Measurements from ENCODE around the gene C11orf97. TPM values are rescaled to one million over a fixed set of nuclear protein-coding genes. Genes with fewer than 3 reads are reported as not detected.

C11orf97 gene
- total and polyA plus RNA-seq, 2 of the 13 experiments (the other 11 are each of a cell fraction or from before 2014, with no cell fraction given): 0.35 TPM; not detected in 1

GRCh38 chr11:94513091-94513490, 830 bp downstream of the C11orf97 start:
- Histone ChIP-seq H3K27ac (ENCODE audit: extremely low read length, insufficient read depth, low read length) (peak overlapping the region; percentile 23), H3K27me3 (ENCODE audit: control insufficient read depth in 1 of 2, insufficient read depth in 2 of 2, low read length in 2 of 2) (peaks cover 0 to 1% of the 10 kb centered on the region in 2 experiments; a peak in 1 of 5 replicates), H2AFZ (ENCODE audit: low read length) (no peak overlapping the region), H4K20me1 (ENCODE audit: insufficient read depth, low read length) (no peaks in the 10 kb centered on the region), H3K4me3 (replicated peaks in 1 of 3; ENCODE audit: insufficient read depth in 1 of 3, low read depth in 2 of 3, low read length in 3 of 3) (peak overlapping the region in 1 of 3 experiments; percentile 71; a peak in 1 of 6 replicates), H3K4me2 (ENCODE audit: low read depth, low read length) (peak overlapping the region; percentile 95), H3K9me3 (ENCODE audit: low read length) (no peaks in the 10 kb centered on the region), H3K36me3 (replicated peaks in 1 of 2; ENCODE audit: control insufficient read depth in 1 of 2, insufficient read depth in 2 of 2, low read length in 2 of 2) (no peaks in the 10 kb centered on the region), H3K4me1 (ENCODE audit: insufficient read depth, low read length) (peaks cover 49% of the 10 kb centered on the region), H3K79me2 (ENCODE audit: insufficient read depth, low read length) (no peaks in the 10 kb centered on the region), H3K9ac (ENCODE audit: insufficient read depth, low read depth, low read length) (no peak overlapping the region)
- peak; percentile 64 for ATAC-seq
- peak; percentile 72 for DNase-seq (ENCODE audit: low spot score)
- intact Hi-C loops (cut with micrococcal nuclease; ENCODE audit: unreplicated experiment) (loop anchor here (10.0 kb wide), 1 partner anchor 552 kb away; the partner anchor contains the start of gene SRSF8), in situ Hi-C loops (cut with HindIII; ENCODE audit: extremely low pct_ligation_motif_present, low pct_unique_long_range_greater_than_20kb) (no loop called here)
- no peak for FAIRE-seq
- no TSS peak for BruUV-seq (replicated peaks)
- 0% methylated on average over 2 of the region's 2 CpGs for WGBS (ENCODE audit: low lambda C conversion rate)
- ChIA-PET POLR2A (interaction anchor here (1.3 kb wide), 2 partner anchors 19 to 772 kb away, joined by 3 to 5 read pairs; partner anchors contain the start of genes ANKRD49, C11orf54, MRE11 and TAF1D), CTCF (ENCODE audit: low intra/inter-chr PET ratio, low total read pairs) (no interaction called here)
- TF ChIP-seq SIX1 (CRISPR knock-in tag; IDR thresholded peaks at IDR 0.05; ENCODE audit: borderline replicate concordance) (peak; percentile 42; the same call in 1 of the 2 replicates), IRF2 (CRISPR knock-in tag; IDR thresholded peaks at IDR 0.05) (0 out of 2 replicates have a peak, but pooled peaks have one; percentile 16), SIX4 (CRISPR knock-in tag; IDR thresholded peaks at IDR 0.05) (peak; percentile 69; the same call in 1 of the 2 replicates), ZNF30 (CRISPR knock-in tag; IDR thresholded peaks at IDR 0.05) (no peak), TBX3 (IDR thresholded peaks at IDR 0.05; ENCODE audit: borderline replicate concordance) (0 out of 2 replicates have a peak, but pooled peaks have one; percentile 15), ZNF101 (CRISPR knock-in tag; IDR thresholded peaks at IDR 0.05; ENCODE audit: borderline replicate concordance, low read depth) (no peak), ZNF616 (CRISPR knock-in tag; IDR thresholded peaks at IDR 0.05; ENCODE audit: low read depth) (no peak), HNF4A (CRISPR knock-in tag; IDR thresholded peaks at IDR 0.05) (peak; percentile 65), CEBPG (CRISPR knock-in tag; IDR thresholded peaks at IDR 0.05) (peak; percentile 57), ARID5B (CRISPR knock-in tag; IDR thresholded peaks at IDR 0.05) (peak; percentile 38; the same call in 1 of the 2 replicates), ZNF292 (CRISPR knock-in tag; IDR thresholded peaks at IDR 0.05; ENCODE audit: borderline replicate concordance, low read depth) (no peak), ZNF33B (CRISPR knock-in tag; IDR thresholded peaks at IDR 0.05) (no peak), ZC3H4 (CRISPR knock-in tag; IDR thresholded peaks at IDR 0.05; ENCODE audit: borderline replicate concordance) (no peak), ZFP36L1 (CRISPR knock-in tag; IDR thresholded peaks at IDR 0.05) (no peak), MIXL1 (CRISPR knock-in tag; IDR thresholded peaks at IDR 0.05) (peak; percentile 51; the same call in 1 of the 2 replicates), PAF1 (CRISPR knock-in tag; IDR thresholded peaks at IDR 0.05) (no peak), NPAS2 (CRISPR knock-in tag; IDR thresholded peaks at IDR 0.05; ENCODE audit: borderline replicate concordance) (no peak)
- TF ChIP-seq, protein P1, sequence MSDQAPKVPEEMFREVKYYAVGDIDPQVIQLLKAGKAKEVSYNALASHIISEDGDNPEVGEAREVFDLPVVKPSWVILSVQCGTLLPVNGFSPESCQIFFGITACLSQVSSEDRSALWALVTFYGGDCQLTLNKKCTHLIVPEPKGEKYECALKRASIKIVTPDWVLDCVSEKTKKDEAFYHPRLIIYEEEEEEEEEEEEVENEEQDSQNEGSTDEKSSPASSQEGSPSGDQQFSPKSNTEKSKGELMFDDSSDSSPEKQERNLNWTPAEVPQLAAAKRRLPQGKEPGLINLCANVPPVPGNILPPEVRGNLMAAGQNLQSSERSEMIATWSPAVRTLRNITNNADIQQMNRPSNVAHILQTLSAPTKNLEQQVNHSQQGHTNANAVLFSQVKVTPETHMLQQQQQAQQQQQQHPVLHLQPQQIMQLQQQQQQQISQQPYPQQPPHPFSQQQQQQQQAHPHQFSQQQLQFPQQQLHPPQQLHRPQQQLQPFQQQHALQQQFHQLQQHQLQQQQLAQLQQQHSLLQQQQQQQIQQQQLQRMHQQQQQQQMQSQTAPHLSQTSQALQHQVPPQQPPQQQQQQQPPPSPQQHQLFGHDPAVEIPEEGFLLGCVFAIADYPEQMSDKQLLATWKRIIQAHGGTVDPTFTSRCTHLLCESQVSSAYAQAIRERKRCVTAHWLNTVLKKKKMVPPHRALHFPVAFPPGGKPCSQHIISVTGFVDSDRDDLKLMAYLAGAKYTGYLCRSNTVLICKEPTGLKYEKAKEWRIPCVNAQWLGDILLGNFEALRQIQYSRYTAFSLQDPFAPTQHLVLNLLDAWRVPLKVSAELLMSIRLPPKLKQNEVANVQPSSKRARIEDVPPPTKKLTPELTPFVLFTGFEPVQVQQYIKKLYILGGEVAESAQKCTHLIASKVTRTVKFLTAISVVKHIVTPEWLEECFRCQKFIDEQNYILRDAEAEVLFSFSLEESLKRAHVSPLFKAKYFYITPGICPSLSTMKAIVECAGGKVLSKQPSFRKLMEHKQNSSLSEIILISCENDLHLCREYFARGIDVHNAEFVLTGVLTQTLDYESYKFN (CRISPR knock-in tag; conservative IDR thresholded peaks at IDR 0.05): peak; percentile 64

Measured in HepG2 (cell line).